Choroid plexus epithelial cell (primary cell): ENCODE measurements around the gene RIMS3.
"Not testable (repeated sequence)": the region's sequence is repeated elsewhere in the genome, so short reads cannot be mapped to it uniquely, and the experiment has no call there.

Experiments
- DNase-seq: peaks from one replicate; pipeline ENCODE4 v3.0.0-alpha.2; 2010; ENCODE audit warnings: low read depth
- H3K4me3 ChIP-seq: 2 replicates; pipeline ENCODE4 v1.5.1; 2011; ENCODE audit warnings: low read depth, mild to moderate bottlenecking, control low read depth, low read length, moderate library complexity
- TF ChIP-seq, protein P1 (sequence below): conservative IDR thresholded peaks from 2 replicates; pipeline ENCODE4 v1.5.1; 2011; ENCODE audit warnings: low read depth, mild to moderate bottlenecking, control low read depth, inconsistent platforms, low read length, moderate library complexity

Gene RIMS3

DNA sequence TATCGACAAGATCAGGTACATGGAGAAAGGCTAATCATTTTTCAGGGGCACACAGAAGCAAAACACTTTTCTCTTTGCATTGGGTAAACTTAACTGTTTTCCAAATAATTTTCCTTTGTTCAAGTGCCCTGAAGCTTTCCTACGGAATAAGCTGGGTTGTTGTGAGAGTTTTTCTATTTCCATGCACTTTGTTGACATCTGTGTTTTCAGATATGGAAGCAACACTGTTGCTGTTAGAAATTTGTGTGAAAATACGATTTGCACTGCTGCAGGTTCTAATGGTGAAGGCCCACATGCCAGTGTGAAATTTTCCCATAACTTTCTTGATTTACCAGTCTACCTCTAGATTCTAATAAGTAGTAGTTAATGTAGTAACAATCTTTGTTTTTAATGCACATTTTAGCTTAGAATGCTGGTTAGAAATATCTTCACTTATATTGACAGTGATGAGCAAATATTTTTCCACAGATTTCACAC lies 44.4 kb upstream of the RIMS3 start:
- DNase-seq = no peak
- TF ChIP-seq, protein P1, sequence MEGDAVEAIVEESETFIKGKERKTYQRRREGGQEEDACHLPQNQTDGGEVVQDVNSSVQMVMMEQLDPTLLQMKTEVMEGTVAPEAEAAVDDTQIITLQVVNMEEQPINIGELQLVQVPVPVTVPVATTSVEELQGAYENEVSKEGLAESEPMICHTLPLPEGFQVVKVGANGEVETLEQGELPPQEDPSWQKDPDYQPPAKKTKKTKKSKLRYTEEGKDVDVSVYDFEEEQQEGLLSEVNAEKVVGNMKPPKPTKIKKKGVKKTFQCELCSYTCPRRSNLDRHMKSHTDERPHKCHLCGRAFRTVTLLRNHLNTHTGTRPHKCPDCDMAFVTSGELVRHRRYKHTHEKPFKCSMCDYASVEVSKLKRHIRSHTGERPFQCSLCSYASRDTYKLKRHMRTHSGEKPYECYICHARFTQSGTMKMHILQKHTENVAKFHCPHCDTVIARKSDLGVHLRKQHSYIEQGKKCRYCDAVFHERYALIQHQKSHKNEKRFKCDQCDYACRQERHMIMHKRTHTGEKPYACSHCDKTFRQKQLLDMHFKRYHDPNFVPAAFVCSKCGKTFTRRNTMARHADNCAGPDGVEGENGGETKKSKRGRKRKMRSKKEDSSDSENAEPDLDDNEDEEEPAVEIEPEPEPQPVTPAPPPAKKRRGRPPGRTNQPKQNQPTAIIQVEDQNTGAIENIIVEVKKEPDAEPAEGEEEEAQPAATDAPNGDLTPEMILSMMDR = no peak
- peak overlapping the region; percentile 79 for H3K4me3 ChIP-seq

- DNase-seq = peak; percentile 98
- TF ChIP-seq, protein P1 = no peak
- H3K4me3 ChIP-seq = peak overlapping the region; percentile 79
These were observed 43.8 kb upstream of the RIMS3 start for GRCh38 chr1:40709100-40709801.

- TF ChIP-seq, protein P1 = no peak
- DNase-seq = peak; percentile 95
- peak overlapping the region; percentile 79 for H3K4me3 ChIP-seq
These were observed 43.2 kb upstream of the RIMS3 start for GRCh38 chr1:40708750-40709099.

DNA sequence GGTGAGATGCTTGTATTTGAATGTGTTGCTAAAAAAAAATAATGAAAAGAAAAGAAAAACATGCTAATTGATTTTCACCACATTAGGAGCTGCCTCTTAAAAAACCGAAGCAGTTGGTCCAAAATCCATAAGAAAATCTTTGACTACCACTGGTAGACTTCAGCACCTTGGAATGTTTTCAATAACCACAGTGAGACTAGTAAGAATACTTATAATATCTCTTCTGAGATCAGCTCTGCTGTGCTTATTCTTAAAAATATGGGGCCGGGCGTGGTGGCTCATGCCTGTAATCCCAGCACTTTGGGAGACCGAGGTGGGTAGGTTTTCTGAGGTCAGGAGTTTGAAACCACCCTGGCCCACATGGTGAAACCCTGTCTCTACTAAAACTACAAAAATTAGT lies 41.1 kb upstream of the RIMS3 start:
- TF ChIP-seq, protein P1 = no peak

DNA sequence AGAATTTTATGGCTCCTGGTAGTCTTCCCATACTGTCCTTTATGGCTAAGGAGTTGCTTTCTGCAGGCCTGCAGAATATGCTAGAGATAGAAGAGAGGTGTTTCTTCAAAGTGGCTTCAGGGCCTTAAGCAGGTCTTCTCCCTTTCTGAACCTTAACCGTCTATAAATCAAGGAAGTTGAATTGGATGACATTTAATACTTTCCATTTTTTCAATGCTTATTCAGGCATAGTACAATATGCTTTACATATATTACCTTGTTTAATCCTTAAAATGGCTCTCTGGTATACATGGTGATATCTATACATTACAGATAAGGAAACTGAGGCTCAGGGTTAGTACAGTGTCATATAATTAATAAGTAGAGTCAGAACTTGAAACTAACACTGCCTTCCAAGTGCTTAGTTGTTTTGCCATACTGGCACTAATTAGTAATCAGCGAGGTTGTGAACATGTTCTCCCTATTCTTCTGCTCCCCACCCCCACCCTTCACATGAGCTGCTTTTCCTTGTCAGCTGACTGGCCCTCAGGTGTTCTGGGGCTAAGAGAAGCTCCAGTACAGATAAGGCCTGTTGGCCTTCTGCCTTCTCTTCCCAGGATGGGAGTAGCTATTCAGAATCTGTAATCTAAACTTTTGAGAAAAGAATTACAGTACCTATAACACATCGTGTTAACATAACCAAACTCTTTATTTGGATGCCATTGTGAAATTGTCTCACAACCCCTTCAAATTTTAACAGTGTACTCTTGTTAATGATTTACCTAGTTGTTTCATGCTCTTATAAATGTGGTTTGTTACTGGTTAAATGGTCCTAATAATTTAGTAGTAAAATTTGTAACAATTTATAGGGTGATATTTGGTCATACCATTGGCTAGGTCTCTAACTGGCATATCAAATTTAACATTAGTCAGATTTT lies 39.6 kb upstream of the RIMS3 start:
- DNase-seq = no peak
- TF ChIP-seq, protein P1 = no peak
- H3K4me3 ChIP-seq = no peak overlapping the region

More for the DNA sequence above, 41.1 kb upstream of the RIMS3 start:
- DNase-seq = no peak
- no peak overlapping the region for H3K4me3 ChIP-seq

GRCh38 chr1:40703316-40703715 lies 37.8 kb upstream of the RIMS3 start:
- TF ChIP-seq, protein P1 = peak; percentile 21
- no peak overlapping the region for H3K4me3 ChIP-seq
- peak; percentile 85 for DNase-seq

GRCh38 chr1:40702810-40703209 lies 37.3 kb upstream of the RIMS3 start:
- not testable (repeated sequence) for H3K4me3 ChIP-seq, DNase-seq
